GM18511 (cell line): ENCODE measurements around the gene RTL1.

Source experiments
- ATAC-seq: cut with Tn5 transposase; IDR thresholded peaks from one replicate; pipeline ENCODE4 v1.9.1; 2021; ENCODE audit warnings: mild to moderate bottlenecking, moderate library complexity; ENCODE audit not compliant: unreplicated experiment

The RTL1 gene

DNA sequence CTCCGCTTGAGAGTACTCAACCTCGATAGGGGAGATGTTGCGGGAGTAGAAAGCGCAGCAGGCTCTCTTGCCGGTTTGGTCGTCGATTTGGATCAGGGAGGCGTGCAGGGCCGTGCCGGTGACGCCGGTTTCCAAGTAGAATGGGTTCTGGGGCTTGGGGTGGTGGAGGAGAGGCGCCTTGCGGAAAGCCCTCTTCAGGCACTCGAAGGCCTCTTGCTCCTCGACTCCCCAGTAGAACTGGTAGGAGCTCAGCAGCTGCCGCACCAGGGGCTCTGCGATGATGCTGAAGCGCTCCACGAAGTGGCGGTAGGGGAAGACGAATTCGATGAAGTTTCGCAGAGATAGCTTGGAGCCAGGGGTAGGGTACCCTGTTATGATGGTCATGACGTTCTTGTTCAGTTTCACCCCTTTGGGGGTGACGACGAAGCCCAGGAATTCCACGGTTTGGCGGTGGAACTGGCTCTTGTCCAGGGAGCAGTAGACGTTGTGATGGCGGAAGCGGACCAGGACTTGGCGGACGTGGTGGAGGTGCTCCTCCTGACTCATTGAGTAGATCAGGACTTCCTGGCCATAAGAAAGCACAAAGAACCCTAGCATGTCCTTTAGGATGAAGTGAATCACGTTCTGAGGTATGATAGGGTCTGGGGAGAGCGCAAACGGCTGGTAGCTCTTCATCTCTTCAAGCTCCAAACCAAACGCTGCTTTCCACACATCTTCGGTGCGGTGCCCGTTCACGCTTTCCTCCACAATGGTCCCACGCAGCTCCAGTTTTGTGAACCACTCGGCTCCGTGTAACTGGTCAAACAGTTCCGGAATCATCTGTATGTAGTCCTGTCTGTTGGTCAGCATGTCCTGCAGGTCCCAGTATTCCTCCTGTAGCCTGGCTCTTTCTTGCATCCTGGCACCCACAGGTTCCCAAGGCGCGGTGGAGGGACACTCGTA, 21.2 kb downstream of the RTL1 start:
- no peak for ATAC-seq

DNA sequence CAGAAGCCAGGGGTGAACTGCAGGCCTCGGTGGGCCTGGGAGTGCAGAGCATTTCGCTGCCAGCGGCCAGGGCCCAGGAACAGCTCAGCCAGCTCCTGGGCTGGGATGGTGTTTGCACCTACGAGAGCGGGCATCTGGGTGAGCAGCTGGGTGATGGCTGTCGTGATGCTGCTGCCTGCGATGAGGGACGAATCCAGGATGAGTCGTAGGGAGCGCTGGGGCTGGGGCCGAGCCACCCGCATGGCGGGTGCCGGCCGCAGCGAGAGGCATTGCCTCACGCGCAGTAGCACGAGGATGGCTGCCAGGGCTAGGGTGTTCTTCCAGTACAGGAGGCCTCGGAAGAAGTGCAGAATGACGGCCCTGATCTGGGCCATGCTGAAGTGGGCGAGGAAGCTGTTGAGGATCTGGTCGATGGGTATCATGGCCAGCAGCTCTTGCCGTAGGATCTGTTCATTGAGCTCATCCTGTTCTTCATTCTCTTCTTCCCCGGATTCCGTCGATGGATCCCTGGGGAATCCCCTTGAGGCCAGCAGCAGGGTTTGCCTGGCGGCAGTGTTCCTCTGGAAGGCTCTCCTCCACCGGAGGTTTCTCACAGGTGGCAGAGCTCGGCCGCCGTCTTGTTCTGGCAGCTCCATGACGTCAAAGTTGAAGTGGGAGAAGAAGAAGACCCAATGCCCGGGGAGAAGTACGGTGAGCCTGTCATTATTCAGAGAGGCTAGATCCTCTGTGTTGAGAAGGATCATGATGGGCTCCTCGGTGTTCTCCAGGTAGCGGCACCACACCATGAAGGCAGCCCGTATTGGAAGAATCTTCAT, 22.1 kb downstream of the RTL1 start:
- no peak for ATAC-seq

DNA sequence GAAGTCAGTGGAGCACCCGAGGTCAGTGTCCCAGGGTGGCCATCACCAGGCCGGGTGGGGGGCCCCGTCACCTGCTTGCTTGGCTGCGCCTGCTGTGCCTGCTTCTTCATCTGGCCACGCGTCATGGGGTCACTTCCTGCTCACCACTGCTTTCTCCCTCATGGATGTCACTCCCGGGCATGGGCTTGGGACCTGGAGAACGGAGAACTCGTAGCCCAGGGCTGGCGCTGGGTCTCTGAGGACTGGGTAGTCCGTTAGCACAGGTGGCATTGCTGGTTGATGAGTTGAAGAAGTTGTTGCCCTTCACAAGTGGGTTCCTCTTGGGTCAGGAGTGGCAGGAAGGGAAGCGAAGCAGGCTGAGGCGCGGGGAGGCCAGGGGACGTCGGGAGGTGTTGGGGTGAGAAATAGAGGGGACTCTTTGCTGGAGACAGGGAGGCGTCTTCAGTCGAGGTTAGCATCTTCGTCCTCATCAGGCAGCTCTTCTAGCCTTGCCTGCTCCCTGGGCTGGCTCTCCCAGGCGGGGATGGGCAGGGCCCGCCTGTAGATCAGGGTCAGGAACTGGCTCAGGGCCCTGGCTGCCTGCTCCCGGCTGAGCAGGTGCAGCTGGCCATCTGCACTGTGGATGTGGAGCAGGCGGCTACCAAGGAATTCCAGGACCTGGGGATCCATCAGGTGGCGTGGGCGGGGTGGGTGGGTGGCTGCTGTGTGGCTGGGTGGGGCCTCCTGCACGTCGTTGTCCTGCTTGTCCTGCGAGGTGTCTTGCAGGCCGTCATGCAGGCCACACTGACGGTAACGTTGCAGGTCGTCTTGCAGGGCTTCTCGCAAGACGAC, 23.0 kb downstream of the RTL1 start:
- ATAC-seq: no peak

GRCh38 chr14:100879782-100880181, 23.7 kb downstream of the RTL1 start:
- ATAC-seq: no peak

DNA sequence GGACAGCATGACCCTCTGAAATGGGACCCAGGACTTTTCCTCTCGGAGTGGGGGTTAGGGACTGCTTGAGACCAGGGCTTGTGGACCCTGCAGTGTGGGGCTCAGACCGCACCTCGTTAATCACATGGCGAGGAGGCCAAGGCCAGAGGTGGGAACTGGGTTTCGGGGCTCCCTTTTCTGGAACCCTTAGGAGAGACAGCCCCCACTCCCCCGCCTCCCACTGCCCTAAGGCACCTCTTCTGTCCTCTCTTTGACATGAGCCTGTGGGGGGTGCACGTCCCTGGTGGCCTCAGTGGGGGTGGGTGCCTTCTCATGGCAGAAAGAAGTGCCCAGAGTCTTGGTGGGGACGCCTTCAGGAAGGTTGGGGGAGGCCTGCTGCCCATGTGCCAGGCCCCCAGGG, 24.3 kb downstream of the RTL1 start:
- no peak for ATAC-seq

DNA sequence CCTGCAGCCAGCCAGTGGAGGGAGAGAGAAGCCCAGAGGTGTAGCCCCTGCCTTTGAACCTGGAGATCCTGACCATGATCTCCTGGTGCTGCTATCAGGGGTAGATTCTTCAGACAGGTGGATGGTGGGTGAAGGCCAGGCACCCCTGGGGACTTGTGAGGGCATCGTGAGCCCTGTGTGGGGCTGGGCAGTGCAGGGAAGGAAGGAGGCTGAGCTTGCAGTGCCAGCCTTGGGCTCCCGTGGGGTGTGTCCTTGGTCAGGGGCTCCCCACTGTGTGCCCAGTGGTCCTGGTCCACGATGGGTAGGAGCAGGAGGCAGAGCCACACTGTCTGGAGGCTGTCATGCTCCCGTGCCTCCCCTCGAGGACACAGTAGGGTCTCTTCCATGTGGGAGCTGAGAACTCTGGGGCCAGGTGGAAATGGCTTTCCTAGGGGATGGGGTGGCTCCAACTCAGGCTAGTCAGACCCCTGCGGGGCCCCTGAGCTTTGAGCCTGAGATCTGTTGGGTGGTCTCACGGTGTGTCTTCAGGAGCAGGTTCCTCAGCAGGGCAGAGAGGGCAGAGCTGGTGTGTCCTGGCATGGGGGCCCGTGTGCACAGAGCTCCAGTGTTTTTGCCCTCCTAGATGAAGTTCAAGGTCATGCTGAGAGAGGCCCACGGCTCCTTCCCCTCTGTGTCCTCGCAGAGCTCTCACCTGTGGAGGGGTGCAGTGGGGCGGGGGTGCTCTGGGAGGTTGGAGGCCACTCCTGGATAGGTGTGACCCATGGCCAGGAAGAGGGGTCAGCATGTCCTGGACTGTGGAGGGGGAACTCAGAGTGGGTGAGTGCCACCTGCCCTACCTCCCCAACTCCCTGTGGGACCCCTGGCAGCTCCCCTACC, 25.0 kb downstream of the RTL1 start:
- no peak for ATAC-seq

- ATAC-seq: no peak
These were observed 27.5 kb downstream of the RTL1 start for GRCh38 chr14:100875861-100876590.

- ATAC-seq: no peak
These were observed 28.4 kb downstream of the RTL1 start for GRCh38 chr14:100875126-100875525.

DNA sequence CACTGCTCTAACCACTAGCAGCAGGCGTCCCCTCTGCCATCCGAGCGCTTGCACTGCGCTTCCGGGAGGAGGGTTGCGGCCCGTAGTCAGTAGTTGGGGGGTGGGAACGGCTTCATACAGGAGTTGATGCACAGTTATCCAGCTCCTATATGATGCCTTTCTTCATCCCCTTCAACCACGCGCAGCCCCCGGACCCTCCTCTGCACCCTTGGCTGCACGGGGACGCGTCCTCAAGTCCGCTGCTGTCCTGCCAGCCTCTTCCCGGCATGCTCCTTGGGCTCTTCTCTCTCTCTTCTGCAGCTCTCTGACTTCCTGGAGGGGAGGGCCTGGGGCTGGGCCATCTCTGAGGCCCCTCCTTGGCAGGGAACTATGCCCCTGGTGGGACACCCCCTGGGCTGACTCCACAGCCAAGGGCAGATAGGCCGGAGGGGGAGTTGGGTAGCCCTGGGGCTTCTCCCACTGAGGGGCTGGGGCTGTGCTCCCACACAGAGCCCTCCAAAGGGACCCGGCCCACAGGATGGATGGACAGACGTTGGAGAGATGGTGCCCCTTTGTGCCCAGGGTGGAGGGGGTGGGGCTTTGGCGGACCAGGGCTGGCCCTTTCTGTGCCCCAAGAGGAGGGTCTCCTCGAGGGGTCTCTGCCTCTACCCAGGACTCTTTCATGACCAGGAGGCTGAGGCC, 29.0 kb downstream of the RTL1 start:
- ATAC-seq: no peak

DNA sequence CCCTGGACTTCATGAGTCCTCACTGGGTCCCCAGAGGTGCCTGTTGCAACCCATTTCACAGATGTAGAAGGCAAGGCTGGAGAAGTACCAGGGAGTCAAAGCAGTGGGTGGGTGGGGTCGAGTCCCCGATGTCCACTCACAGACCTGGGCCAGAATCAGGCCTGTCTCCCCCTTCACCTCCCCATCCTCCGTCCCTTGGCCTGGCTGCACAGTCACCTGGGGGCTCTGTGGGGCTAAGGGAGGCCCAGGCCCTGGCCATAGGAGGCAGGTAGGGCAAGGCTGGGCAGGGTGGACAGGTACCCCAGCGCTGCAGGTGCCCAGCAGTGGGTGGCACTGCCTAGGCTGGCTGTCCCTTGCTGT, 29.5 kb downstream of the RTL1 start:
- no peak for ATAC-seq

GRCh38 chr14:100873096-100873482, 30.4 kb downstream of the RTL1 start:
- ATAC-seq: no peak

- ATAC-seq: no peak
These were observed 31.0 kb downstream of the RTL1 start for GRCh38 chr14:100872259-100873095.

GRCh38 chr14:100871234-100872186, 32.0 kb downstream of the RTL1 start:
- ATAC-seq: no peak

- ATAC-seq: no peak
These were observed 34.7 kb downstream of the RTL1 start for GRCh38 chr14:100868621-100869370.

- ATAC-seq: no peak
These were observed 35.7 kb downstream of the RTL1 start for GRCh38 chr14:100867631-100868315.
